Spleen (tissue), 11 donors: ENCODE data around the gene KTN1. TPM values are rescaled to one million over a fixed set of nuclear protein-coding genes. Genes with fewer than 3 reads are reported as not detected.

ENCODE experiments used
- DNase-seq: peaks from one replicate; pipeline ENCODE4 v3.0.0-alpha.2; 2020
- H3K27ac ChIP-seq, 8 donors: fragments of 200-600 bp; sonication (generic) in 7 of 8; 1 replicate in 4 of 8; 2 replicates in 4 of 8; pipeline versions ENCODE4 v1.5.0 to v1.8.0; 2016 to 2021; ENCODE audit warnings: inconsistent platforms in 4 of 8, mild to moderate bottlenecking in 4 of 8, moderate library complexity in 1 of 8
- H3K27me3 ChIP-seq, 7 donors: fragments of 200-600 bp; sonication (generic) in 6 of 7; replicated peaks in 1 of 7; 1 replicate in 4 of 7; 2 replicates in 3 of 7; pipeline versions ENCODE4 v1.5.0 to v1.8.0; 2016 to 2021; ENCODE audit warnings: inconsistent platforms in 3 of 7, mild to moderate bottlenecking in 1 of 7
- H3K36me3 ChIP-seq, 6 donors: fragments of 200-600 bp; sonication (generic) in 5 of 6; 1 replicate in 4 of 6; 2 replicates in 2 of 6; pipeline versions ENCODE4 v1.5.0 to v1.8.0; 2016 to 2021; ENCODE audit warnings: inconsistent platforms in 2 of 6
- H3K4me1 ChIP-seq, 6 donors: fragments of 200-600 bp; sonication (generic) in 5 of 6; 1 replicate in 3 of 6; 2 replicates in 3 of 6; pipeline versions ENCODE4 v1.5.0 to v1.8.0; 2016 to 2021; ENCODE audit warnings: inconsistent platforms in 3 of 6
- H3K4me3 ChIP-seq, 8 donors: fragments of 200-600 bp; sonication (generic) in 7 of 8; 1 replicate in 4 of 8; 2 replicates in 4 of 8; pipeline versions ENCODE4 v1.5.0 to v1.8.0; 2016 to 2021; ENCODE audit warnings: inconsistent platforms in 4 of 8, mild to moderate bottlenecking in 4 of 8, moderate library complexity in 2 of 8
- H3K9me3 ChIP-seq, 8 donors: fragments of 200-600 bp; sonication (generic) in 7 of 8; 1 replicate in 4 of 8; 2 replicates in 4 of 8; pipeline versions ENCODE4 v1.5.0 to v1.8.0; 2016 to 2021; ENCODE audit warnings: inconsistent platforms in 4 of 8
- POLR2A ChIP-seq, 3 donors: fragments of 450-650 bp; IDR thresholded peaks; one replicate each; pipeline ENCODE4 v1.5.1; 2017; ENCODE audit warnings: antibody characterized with exemption in 3 of 3, mild to moderate bottlenecking in 1 of 3
- POLR2AphosphoS5 ChIP-seq, 3 donors: sonication (generic); formaldehyde crosslinking; IDR thresholded peaks; one replicate each; pipeline ENCODE4 v1.5.1; 2017; ENCODE audit warnings: antibody characterized with exemption in 3 of 3
- WGBS, 5 donors: extraction: QIAGEN DNeasy Blood & Tissue Kit in 3 of 5; methylation state at CpG; one replicate each; pipeline versions ENCODE4 v1.1.5 to v1.1.7; 2013 to 2018; 5-methylcytosine and 5-hydroxymethylcytosine counted together
- intact Hi-C: fragments of 100-400 bp; cut with DNase I; formaldehyde crosslinking; loops from one replicate; pipeline ENCODE4 v1.15.0; 2023; ENCODE audit warnings: low total_unique reads
- polyA plus RNA-seq, 3 donors: library from polyadenylated mRNA; stranded (reverse); fragments of 200-250 nt; gene quantifications; one replicate each; pipeline ENCODE4 v1.2.1, GENCODE V29; 2013
- total RNA-seq, 7 donors: library from RNA; depleted of rRNA in 3 of 7; stranded (reverse); fragments of >200 nt in 3 of 7; fragmentation: NEBNext Ultra II Directional in 4 of 7; extraction: Animal tissue kit (Norgen Biotek cat#: 25700) in 4 of 7; gene quantifications; one replicate each; pipeline versions ENCODE4 v1.1.0 to v1.2.1, GENCODE V29; 2016 to 2021
- TF ChIP-seq, protein P1 (sequence below), 11 experiments: fragments of 200-600 bp in 7 of 11; fragments of 450-650 bp in 4 of 11; sonication (generic) in 4 of 11; IDR thresholded peaks in 8 of 11; conservative IDR thresholded peaks in 3 of 11; 1 replicate in 7 of 11; 2 replicates in 4 of 11; pipeline versions ENCODE4 v1.4.0 to v1.8.0; 2016 to 2021; ENCODE audit warnings: antibody characterized with exemption in 11 of 11, inconsistent platforms in 4 of 11, mild to moderate bottlenecking in 1 of 11
- donor health status: healthy with polysubstance abuse.
- donor health status: DM: no; HTN: no; CAD: no; lungs with moderate emphysema.
- donor health status: DM: no; HTN: no; CAD: no.
- donor health status: Bipolar disorder and iron deficiency.
- donor health status: healthy.
- donor health status: DM: no; HTN: no; CAD: no.
- donor health status: DM: yes; HTN: yes; CAD: no.

The KTN1 gene
- total and polyA plus RNA-seq, 10 donors, result 53.1 to 139 (median 114) TPM

DNA sequence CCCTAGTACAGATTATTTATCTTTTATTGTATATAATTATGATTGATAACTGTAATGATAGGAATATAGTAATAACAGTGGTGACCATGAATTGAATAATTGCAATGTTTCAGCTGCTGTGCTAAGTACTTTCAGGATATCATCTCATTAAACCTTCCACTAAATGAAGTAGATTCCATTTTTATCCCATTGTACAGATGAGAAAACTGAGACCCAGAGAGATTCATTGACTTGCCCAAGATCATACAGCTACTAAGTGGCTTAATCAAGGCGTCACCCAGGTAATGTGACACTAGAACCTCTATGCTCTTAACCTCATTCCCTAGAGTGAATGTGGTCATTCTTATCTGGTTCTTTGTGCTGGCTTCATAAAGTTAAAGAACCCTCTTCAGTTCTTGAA lies 124.6 kb downstream of the KTN1 start:
- TF ChIP-seq POLR2AphosphoS5 (IDR thresholded peaks at IDR 0.05) (no peak), POLR2A (IDR thresholded peaks at IDR 0.05) (no peak)
- TF ChIP-seq, protein P1, sequence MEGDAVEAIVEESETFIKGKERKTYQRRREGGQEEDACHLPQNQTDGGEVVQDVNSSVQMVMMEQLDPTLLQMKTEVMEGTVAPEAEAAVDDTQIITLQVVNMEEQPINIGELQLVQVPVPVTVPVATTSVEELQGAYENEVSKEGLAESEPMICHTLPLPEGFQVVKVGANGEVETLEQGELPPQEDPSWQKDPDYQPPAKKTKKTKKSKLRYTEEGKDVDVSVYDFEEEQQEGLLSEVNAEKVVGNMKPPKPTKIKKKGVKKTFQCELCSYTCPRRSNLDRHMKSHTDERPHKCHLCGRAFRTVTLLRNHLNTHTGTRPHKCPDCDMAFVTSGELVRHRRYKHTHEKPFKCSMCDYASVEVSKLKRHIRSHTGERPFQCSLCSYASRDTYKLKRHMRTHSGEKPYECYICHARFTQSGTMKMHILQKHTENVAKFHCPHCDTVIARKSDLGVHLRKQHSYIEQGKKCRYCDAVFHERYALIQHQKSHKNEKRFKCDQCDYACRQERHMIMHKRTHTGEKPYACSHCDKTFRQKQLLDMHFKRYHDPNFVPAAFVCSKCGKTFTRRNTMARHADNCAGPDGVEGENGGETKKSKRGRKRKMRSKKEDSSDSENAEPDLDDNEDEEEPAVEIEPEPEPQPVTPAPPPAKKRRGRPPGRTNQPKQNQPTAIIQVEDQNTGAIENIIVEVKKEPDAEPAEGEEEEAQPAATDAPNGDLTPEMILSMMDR (IDR thresholded peaks at IDR 0.05 in 8 of 11, conservative IDR thresholded peaks at IDR 0.05 in 3 of 11), result no peak
- Histone ChIP-seq H3K4me1 (no peaks in the 10 kb centered on the region), H3K27me3 (no peaks in the 10 kb centered on the region), H3K27ac (no peak overlapping the region), H3K4me3 (no peak overlapping the region), H3K36me3 (no peaks in the 10 kb centered on the region), H3K9me3 (peaks cover 0 to 4% (median 0%) of the 10 kb centered on the region in 8 donors)
- DNase-seq, result no peak
- intact Hi-C loops, result loop anchor here (5.0 to 10.0 kb wide), 3 partner anchors 638 to 768 kb away; no protein-coding TSS in a partner anchor
- WGBS, 5 donors, result 94 to 95% (median 95%) methylated on average over 1 of the region's 1 CpG

- Histone ChIP-seq H3K27ac (no peak overlapping the region), H3K4me3 (no peak overlapping the region), H3K9me3 (peaks cover 0 to 4% (median 0%) of the 10 kb centered on the region in 8 donors), H3K36me3 (no peaks in the 10 kb centered on the region), H3K4me1 (no peaks in the 10 kb centered on the region), H3K27me3 (no peaks in the 10 kb centered on the region)
- DNase-seq, result no peak
- intact Hi-C loops, result loop anchor here (5.0 to 10.0 kb wide), 3 partner anchors 636 to 766 kb away; no protein-coding TSS in a partner anchor
- 70 to 75% (median 72%) methylated on average over 5 of the region's 5 CpGs for WGBS, 5 donors
- TF ChIP-seq, protein P1 (IDR thresholded peaks at IDR 0.05 in 8 of 11, conservative IDR thresholded peaks at IDR 0.05 in 3 of 11), result no peak
Measured at GRCh38 chr14:55705651-55706364, 125.8 kb downstream of the KTN1 start.

DNA sequence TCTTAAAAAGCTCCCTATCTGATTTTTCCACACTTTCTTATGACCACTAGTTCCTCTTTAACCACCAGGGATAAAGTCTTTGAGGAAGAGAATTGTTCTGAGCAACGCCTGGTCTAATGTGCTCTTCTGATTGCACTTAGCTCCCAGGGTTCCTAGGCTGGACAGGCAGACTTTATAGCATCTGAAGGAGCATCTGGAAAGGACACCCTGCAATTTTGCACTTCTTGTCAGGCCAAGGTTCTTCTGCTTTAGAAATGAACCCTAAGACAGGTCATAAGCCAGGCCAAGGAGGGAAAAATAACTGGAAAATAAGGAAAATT lies 126.3 kb downstream of the KTN1 start:
- H3K27me3 ChIP-seq, result no peaks in the 10 kb centered on the region
- H3K9me3 ChIP-seq, result no peaks in the 10 kb centered on the region
- no peaks in the 10 kb centered on the region for H3K4me1 ChIP-seq
- H3K4me3 ChIP-seq, result no peak overlapping the region
- intact Hi-C loops, result loop anchor here (5.0 to 10.0 kb wide), 3 partner anchors 636 to 766 kb away; no protein-coding TSS in a partner anchor
- DNase-seq, result no peak
- WGBS, 5 donors, result 57 to 70% (median 67%) methylated on average over 1 of the region's 1 CpG
- H3K27ac ChIP-seq, result no peak overlapping the region
- no peaks in the 10 kb centered on the region for H3K36me3 ChIP-seq
- no peak for TF ChIP-seq POLR2A (IDR thresholded peaks at IDR 0.05)
- no peak for TF ChIP-seq POLR2AphosphoS5 (IDR thresholded peaks at IDR 0.05)
- TF ChIP-seq, protein P1 (IDR thresholded peaks at IDR 0.05 in 8 of 11, conservative IDR thresholded peaks at IDR 0.05 in 3 of 11), result no peak

GRCh38 chr14:55706893-55707292 lies 126.9 kb downstream of the KTN1 start:
- H3K27ac ChIP-seq, result no peak overlapping the region
- WGBS, 5 donors, result 66 to 82% (median 77%) methylated on average over 2 of the region's 2 CpGs
- H3K27me3 ChIP-seq, result no peaks in the 10 kb centered on the region
- no peaks in the 10 kb centered on the region for H3K9me3 ChIP-seq
- intact Hi-C loops, result loop anchor here (5.0 to 10.0 kb wide), 3 partner anchors 635 to 765 kb away; no protein-coding TSS in a partner anchor
- H3K4me3 ChIP-seq, result no peak overlapping the region
- no peaks in the 10 kb centered on the region for H3K36me3 ChIP-seq
- TF ChIP-seq, protein P1 (IDR thresholded peaks at IDR 0.05 in 8 of 11, conservative IDR thresholded peaks at IDR 0.05 in 3 of 11), result no peak
- TF ChIP-seq POLR2A (IDR thresholded peaks at IDR 0.05) (no peak), POLR2AphosphoS5 (IDR thresholded peaks at IDR 0.05) (no peak)
- no peak for DNase-seq
- no peaks in the 10 kb centered on the region for H3K4me1 ChIP-seq
